ENCODE data around the gene TRAPPC11.

DNA sequence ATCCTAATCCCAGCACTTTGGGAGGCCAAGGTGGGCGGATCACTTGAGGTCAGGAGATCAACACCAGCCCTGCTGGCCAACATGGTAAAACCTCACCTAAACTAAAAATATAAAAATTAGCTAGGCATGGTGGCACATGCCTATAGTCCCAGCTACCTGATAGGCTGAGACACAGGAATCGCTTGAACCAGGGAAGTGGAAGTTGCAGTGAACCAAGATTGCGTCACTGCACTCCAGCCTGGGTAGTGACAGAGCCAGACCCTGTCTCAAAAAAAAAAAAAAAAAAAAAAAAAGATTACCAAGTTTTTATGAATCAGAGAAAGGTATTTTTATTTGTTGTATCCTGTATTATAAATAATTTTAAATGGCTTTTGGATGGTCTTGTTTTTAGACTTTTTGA, 15.1 kb downstream of the TRAPPC11 start:
- TF ChIP-seq, protein P1, sequence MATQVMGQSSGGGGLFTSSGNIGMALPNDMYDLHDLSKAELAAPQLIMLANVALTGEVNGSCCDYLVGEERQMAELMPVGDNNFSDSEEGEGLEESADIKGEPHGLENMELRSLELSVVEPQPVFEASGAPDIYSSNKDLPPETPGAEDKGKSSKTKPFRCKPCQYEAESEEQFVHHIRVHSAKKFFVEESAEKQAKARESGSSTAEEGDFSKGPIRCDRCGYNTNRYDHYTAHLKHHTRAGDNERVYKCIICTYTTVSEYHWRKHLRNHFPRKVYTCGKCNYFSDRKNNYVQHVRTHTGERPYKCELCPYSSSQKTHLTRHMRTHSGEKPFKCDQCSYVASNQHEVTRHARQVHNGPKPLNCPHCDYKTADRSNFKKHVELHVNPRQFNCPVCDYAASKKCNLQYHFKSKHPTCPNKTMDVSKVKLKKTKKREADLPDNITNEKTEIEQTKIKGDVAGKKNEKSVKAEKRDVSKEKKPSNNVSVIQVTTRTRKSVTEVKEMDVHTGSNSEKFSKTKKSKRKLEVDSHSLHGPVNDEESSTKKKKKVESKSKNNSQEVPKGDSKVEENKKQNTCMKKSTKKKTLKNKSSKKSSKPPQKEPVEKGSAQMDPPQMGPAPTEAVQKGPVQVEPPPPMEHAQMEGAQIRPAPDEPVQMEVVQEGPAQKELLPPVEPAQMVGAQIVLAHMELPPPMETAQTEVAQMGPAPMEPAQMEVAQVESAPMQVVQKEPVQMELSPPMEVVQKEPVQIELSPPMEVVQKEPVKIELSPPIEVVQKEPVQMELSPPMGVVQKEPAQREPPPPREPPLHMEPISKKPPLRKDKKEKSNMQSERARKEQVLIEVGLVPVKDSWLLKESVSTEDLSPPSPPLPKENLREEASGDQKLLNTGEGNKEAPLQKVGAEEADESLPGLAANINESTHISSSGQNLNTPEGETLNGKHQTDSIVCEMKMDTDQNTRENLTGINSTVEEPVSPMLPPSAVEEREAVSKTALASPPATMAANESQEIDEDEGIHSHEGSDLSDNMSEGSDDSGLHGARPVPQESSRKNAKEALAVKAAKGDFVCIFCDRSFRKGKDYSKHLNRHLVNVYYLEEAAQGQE (IDR thresholded peaks at IDR 0.05; ENCODE audit: insufficient read depth in 1 of 2, low read depth in 2 of 2, low read length in 1 of 2), result no peak
- TF ChIP-seq, protein P2, sequence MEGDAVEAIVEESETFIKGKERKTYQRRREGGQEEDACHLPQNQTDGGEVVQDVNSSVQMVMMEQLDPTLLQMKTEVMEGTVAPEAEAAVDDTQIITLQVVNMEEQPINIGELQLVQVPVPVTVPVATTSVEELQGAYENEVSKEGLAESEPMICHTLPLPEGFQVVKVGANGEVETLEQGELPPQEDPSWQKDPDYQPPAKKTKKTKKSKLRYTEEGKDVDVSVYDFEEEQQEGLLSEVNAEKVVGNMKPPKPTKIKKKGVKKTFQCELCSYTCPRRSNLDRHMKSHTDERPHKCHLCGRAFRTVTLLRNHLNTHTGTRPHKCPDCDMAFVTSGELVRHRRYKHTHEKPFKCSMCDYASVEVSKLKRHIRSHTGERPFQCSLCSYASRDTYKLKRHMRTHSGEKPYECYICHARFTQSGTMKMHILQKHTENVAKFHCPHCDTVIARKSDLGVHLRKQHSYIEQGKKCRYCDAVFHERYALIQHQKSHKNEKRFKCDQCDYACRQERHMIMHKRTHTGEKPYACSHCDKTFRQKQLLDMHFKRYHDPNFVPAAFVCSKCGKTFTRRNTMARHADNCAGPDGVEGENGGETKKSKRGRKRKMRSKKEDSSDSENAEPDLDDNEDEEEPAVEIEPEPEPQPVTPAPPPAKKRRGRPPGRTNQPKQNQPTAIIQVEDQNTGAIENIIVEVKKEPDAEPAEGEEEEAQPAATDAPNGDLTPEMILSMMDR (IDR thresholded peaks at IDR 0.05), result no peak
- TF ChIP-seq POLR2AphosphoS5 (IDR thresholded peaks at IDR 0.05; ENCODE audit: low read depth, low read length) (no peak), TCF7L2 (IDR thresholded peaks at IDR 0.05; ENCODE audit: low read depth, low read length) (no peak)

Measured in Panc1 (cell line).